GM12801 (cell line): ENCODE data around the gene PTGS1.

Experiments
- CTCF ChIP-seq: IDR thresholded peaks from one replicate; pipeline ENCODE4 v1.5.1; 2011; ENCODE audit warnings: control low read depth; ENCODE audit not compliant: insufficient read length; ENCODE audit errors: extremely low read depth

PTGS1 gene

GRCh38 chr9:122348288-122348777, 22.5 kb upstream of the PTGS1 start:
- no peak for TF ChIP-seq CTCF

GRCh38 chr9:122348791-122349190, 22.0 kb upstream of the PTGS1 start:
- TF ChIP-seq CTCF: no peak

GRCh38 chr9:122349201-122349600, 21.6 kb upstream of the PTGS1 start:
- no peak for TF ChIP-seq CTCF

GRCh38 chr9:122350577-122351355, 20.1 kb upstream of the PTGS1 start:
- no peak for TF ChIP-seq CTCF

GRCh38 chr9:122354536-122355199, 16.2 kb upstream of the PTGS1 start:
- no peak for TF ChIP-seq CTCF

- no peak for TF ChIP-seq CTCF
Observed at GRCh38 chr9:122355336-122355875, 15.4 kb upstream of the PTGS1 start.

- TF ChIP-seq CTCF: no peak
Observed at GRCh38 chr9:122356627-122357026, 14.2 kb upstream of the PTGS1 start.
